GM12874 (cell line): ENCODE results near the gene PPP2R2C.

Source experiments
- CTCF ChIP-seq: IDR thresholded peaks from 2 replicates; pipeline ENCODE4 v1.5.1; 2011; ENCODE audit warnings: low read depth, mild to moderate bottlenecking, control low read depth, low read length, moderate library complexity; ENCODE audit not compliant: insufficient read depth

The PPP2R2C gene

GRCh38 chr4:6419452-6420028, 52.9 kb downstream of the PPP2R2C start:
- TF ChIP-seq CTCF, result no peak

GRCh38 chr4:6418193-6418755, 54.1 kb downstream of the PPP2R2C start:
- no peak for TF ChIP-seq CTCF

GRCh38 chr4:6417516-6418050, 54.8 kb downstream of the PPP2R2C start:
- no peak for TF ChIP-seq CTCF

GRCh38 chr4:6416518-6417286, 55.7 kb downstream of the PPP2R2C start:
- TF ChIP-seq CTCF, result no peak

- no peak for TF ChIP-seq CTCF
These were observed 57.2 kb downstream of the PPP2R2C start for GRCh38 chr4:6415031-6415705.

GRCh38 chr4:6414578-6414977, 57.8 kb downstream of the PPP2R2C start:
- TF ChIP-seq CTCF, result no peak

GRCh38 chr4:6410664-6411063, 61.8 kb downstream of the PPP2R2C start:
- TF ChIP-seq CTCF, result no peak
